ENCODE results near the gene C4BPB.
A peak's percentile ranks its signal among the peaks of the same experiment; 100 is the strongest.

C4BPB gene

GRCh38 chr1:207069061-207069460 is 19.6 kb upstream of the C4BPB start:
- Histone ChIP-seq H3K27ac (peak overlapping the region; percentile 87), H3K9me3 (no peaks in the 10 kb centered on the region), H3K4me1 (ENCODE audit: control insufficient read depth in 1 of 2, insufficient read depth in 1 of 2, low read depth in 1 of 2, low read length in 1 of 2) (peaks cover 65 to 69% of the 10 kb centered on the region in 2 experiments), H3K4me3 (ENCODE audit: low read depth in 1 of 2, low read length in 1 of 2) (no peak overlapping the region), H3K36me3 (peaks cover 62% of the 10 kb centered on the region), H3K27me3 (no peaks in the 10 kb centered on the region)
- peak; percentile 23 for TF ChIP-seq CTCF (IDR thresholded peaks at IDR 0.05)

- Histone ChIP-seq H3K9me3 (no peaks in the 10 kb centered on the region), H3K27ac (peak overlapping the region; percentile 87), H3K4me3 (ENCODE audit: low read depth in 1 of 2, low read length in 1 of 2) (peak overlapping the region; percentile 12 to 32), H3K4me1 (ENCODE audit: control insufficient read depth in 1 of 2, insufficient read depth in 1 of 2, low read depth in 1 of 2, low read length in 1 of 2) (peaks cover 74 to 78% of the 10 kb centered on the region in 2 experiments), H3K36me3 (peaks cover 62% of the 10 kb centered on the region), H3K27me3 (no peaks in the 10 kb centered on the region)
- TF ChIP-seq CTCF (IDR thresholded peaks at IDR 0.05), result no peak
Observed at GRCh38 chr1:207069858-207070506, 18.7 kb upstream of the C4BPB start.

- Histone ChIP-seq H3K4me3 (ENCODE audit: low read depth in 1 of 2, low read length in 1 of 2) (peak overlapping the region; percentile 12 to 32), H3K4me1 (ENCODE audit: control insufficient read depth in 1 of 2, insufficient read depth in 1 of 2, low read depth in 1 of 2, low read length in 1 of 2) (peaks cover 80 to 84% of the 10 kb centered on the region in 2 experiments), H3K27me3 (no peaks in the 10 kb centered on the region), H3K9me3 (no peaks in the 10 kb centered on the region), H3K27ac (peak overlapping the region; percentile 87), H3K36me3 (peaks cover 59% of the 10 kb centered on the region)
- TF ChIP-seq CTCF (IDR thresholded peaks at IDR 0.05), result no peak
Observed at GRCh38 chr1:207070811-207071210, 17.8 kb upstream of the C4BPB start.

GRCh38 chr1:207071426-207071825 is 17.2 kb upstream of the C4BPB start:
- Histone ChIP-seq H3K4me1 (ENCODE audit: control insufficient read depth in 1 of 2, insufficient read depth in 1 of 2, low read depth in 1 of 2, low read length in 1 of 2) (peaks cover 80 to 84% of the 10 kb centered on the region in 2 experiments), H3K27me3 (no peaks in the 10 kb centered on the region), H3K36me3 (peaks cover 57% of the 10 kb centered on the region), H3K4me3 (ENCODE audit: low read depth in 1 of 2, low read length in 1 of 2) (peak overlapping the region in 1 of 2 experiments; percentile 32), H3K9me3 (no peaks in the 10 kb centered on the region), H3K27ac (peak overlapping the region; percentile 87)
- TF ChIP-seq CTCF (IDR thresholded peaks at IDR 0.05), result no peak

GRCh38 chr1:207072233-207072632 is 16.4 kb upstream of the C4BPB start:
- no peaks in the 10 kb centered on the region for H3K27me3 ChIP-seq
- peak overlapping the region in 1 of 2 experiments; percentile 32 for H3K4me3 ChIP-seq (ENCODE audit: low read depth in 1 of 2, low read length in 1 of 2)
- H3K27ac ChIP-seq, result peak overlapping the region; percentile 87
- peaks cover 84 to 91% of the 10 kb centered on the region in 2 experiments for H3K4me1 ChIP-seq (ENCODE audit: control insufficient read depth in 1 of 2, insufficient read depth in 1 of 2, low read depth in 1 of 2, low read length in 1 of 2)
- peaks cover 53% of the 10 kb centered on the region for H3K36me3 ChIP-seq
- no peak for TF ChIP-seq CTCF (IDR thresholded peaks at IDR 0.05)
- no peaks in the 10 kb centered on the region for H3K9me3 ChIP-seq

Data from neutrophil (primary cell).